ENCODE measurements around the gene CCDC177.

CCDC177 gene

DNA sequence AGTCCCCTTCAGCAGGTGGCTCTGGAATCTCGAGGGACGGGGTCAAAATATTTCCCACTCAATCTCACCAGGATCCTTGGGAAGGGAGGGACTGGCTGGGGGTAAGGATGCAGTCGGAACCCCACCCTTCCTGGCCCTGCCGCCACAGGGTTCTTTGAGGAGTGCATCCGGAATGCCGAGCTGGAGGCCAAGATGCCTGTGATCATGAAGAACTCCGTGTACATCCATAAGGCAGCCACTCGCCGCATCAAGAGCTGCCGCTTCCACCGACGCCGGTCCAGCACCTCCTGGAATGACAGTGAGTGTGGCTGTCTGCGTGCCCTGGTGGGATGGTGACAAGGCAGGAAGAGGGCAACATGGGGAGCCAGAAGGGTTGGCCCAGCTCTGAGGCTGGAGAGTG, 47.0 kb downstream of the CCDC177 start:
- H3K79me2 ChIP-seq (ENCODE audit: insufficient read depth, low read length) = no peaks in the 10 kb centered on the region
- no peak overlapping the region for H2AFZ ChIP-seq (ENCODE audit: low read depth, low read length, severe bottlenecking)
- no peak overlapping the region for H3K4me3 ChIP-seq (ENCODE audit: insufficient read depth, low read length, poor library complexity, severe bottlenecking)
- H3F3A ChIP-seq (ENCODE audit: insufficient read depth) = no peaks in the 10 kb centered on the region
- no peaks in the 10 kb centered on the region for H3K9me2 ChIP-seq (replicated peaks; ENCODE audit: insufficient read depth, low read length)
- no peak overlapping the region for H3K27ac ChIP-seq (ENCODE audit: low read depth, low read length)
- TF ChIP-seq, protein P1, sequence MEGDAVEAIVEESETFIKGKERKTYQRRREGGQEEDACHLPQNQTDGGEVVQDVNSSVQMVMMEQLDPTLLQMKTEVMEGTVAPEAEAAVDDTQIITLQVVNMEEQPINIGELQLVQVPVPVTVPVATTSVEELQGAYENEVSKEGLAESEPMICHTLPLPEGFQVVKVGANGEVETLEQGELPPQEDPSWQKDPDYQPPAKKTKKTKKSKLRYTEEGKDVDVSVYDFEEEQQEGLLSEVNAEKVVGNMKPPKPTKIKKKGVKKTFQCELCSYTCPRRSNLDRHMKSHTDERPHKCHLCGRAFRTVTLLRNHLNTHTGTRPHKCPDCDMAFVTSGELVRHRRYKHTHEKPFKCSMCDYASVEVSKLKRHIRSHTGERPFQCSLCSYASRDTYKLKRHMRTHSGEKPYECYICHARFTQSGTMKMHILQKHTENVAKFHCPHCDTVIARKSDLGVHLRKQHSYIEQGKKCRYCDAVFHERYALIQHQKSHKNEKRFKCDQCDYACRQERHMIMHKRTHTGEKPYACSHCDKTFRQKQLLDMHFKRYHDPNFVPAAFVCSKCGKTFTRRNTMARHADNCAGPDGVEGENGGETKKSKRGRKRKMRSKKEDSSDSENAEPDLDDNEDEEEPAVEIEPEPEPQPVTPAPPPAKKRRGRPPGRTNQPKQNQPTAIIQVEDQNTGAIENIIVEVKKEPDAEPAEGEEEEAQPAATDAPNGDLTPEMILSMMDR (IDR thresholded peaks at IDR 0.05; ENCODE audit: insufficient read depth, low read length, poor library complexity, severe bottlenecking) = no peak
- no peak for TF ChIP-seq EZH2phosphoT487 (conservative IDR thresholded peaks at IDR 0.05; ENCODE audit: low read length)
- H3K36me3 ChIP-seq (ENCODE audit: low read length) = no peaks in the 10 kb centered on the region
- H4K20me1 ChIP-seq (ENCODE audit: low read depth, low read length) = no peaks in the 10 kb centered on the region
- H3K9ac ChIP-seq (ENCODE audit: low read length) = no peak overlapping the region
- H3K4me2 ChIP-seq (ENCODE audit: low read depth, low read length, poor library complexity, severe bottlenecking) = no peak overlapping the region
- H3K27me3 ChIP-seq (ENCODE audit: low read length) = no peaks in the 10 kb centered on the region
- no peaks in the 10 kb centered on the region for H3K9me3 ChIP-seq (ENCODE audit: insufficient read depth, low read length)

GRCh38 chr14:69525896-69526295, 48.8 kb downstream of the CCDC177 start:
- Histone ChIP-seq H3F3A (ENCODE audit: insufficient read depth) (no peaks in the 10 kb centered on the region), H3K9ac (ENCODE audit: low read length) (no peak overlapping the region), H3K36me3 (ENCODE audit: low read length) (no peaks in the 10 kb centered on the region), H3K4me2 (ENCODE audit: low read depth, low read length, poor library complexity, severe bottlenecking) (no peak overlapping the region), H3K9me3 (ENCODE audit: insufficient read depth, low read length) (no peaks in the 10 kb centered on the region), H4K20me1 (ENCODE audit: low read depth, low read length) (no peaks in the 10 kb centered on the region), H3K27ac (ENCODE audit: low read depth, low read length) (no peak overlapping the region), H3K9me2 (replicated peaks; ENCODE audit: insufficient read depth, low read length) (no peaks in the 10 kb centered on the region), H2AFZ (ENCODE audit: low read depth, low read length, severe bottlenecking) (no peak overlapping the region), H3K27me3 (ENCODE audit: low read length) (no peaks in the 10 kb centered on the region), H3K79me2 (ENCODE audit: insufficient read depth, low read length) (no peaks in the 10 kb centered on the region), H3K4me3 (ENCODE audit: insufficient read depth, low read length, poor library complexity, severe bottlenecking) (no peak overlapping the region)
- TF ChIP-seq, protein P1 (IDR thresholded peaks at IDR 0.05; ENCODE audit: insufficient read depth, low read length, poor library complexity, severe bottlenecking) = no peak
- TF ChIP-seq EZH2phosphoT487 (conservative IDR thresholded peaks at IDR 0.05; ENCODE audit: low read length) = no peak

DNA sequence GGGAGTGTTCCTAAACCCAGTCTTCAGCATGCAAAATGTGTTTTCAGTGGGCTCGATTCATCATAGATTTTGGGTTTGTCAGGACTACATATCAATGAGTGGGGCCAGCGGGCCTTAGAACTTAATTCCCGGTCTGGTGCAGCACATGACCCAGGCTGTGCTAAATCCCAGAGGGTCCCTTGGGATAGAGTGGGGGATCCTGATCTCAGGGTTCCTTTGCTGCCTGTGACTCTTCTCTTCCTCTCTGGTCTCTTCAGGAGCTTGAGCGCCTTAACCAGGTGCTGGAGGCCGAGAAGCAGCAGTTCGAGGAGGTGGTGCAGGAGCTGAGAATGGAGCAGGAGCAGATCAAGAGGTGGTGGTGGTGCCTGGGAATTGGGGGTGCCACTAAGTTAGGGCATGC, 52.6 kb downstream of the CCDC177 start:
- no peak overlapping the region for H3K4me2 ChIP-seq (ENCODE audit: low read depth, low read length, poor library complexity, severe bottlenecking)
- H3K9me2 ChIP-seq (replicated peaks; ENCODE audit: insufficient read depth, low read length) = no peaks in the 10 kb centered on the region
- no peaks in the 10 kb centered on the region for H4K20me1 ChIP-seq (ENCODE audit: low read depth, low read length)
- no peaks in the 10 kb centered on the region for H3K36me3 ChIP-seq (ENCODE audit: low read length)
- no peak overlapping the region for H3K4me3 ChIP-seq (ENCODE audit: insufficient read depth, low read length, poor library complexity, severe bottlenecking)
- H3K79me2 ChIP-seq (ENCODE audit: insufficient read depth, low read length) = no peaks in the 10 kb centered on the region
- no peaks in the 10 kb centered on the region for H3F3A ChIP-seq (ENCODE audit: insufficient read depth)
- no peaks in the 10 kb centered on the region for H3K9me3 ChIP-seq (ENCODE audit: insufficient read depth, low read length)
- H2AFZ ChIP-seq (ENCODE audit: low read depth, low read length, severe bottlenecking) = no peak overlapping the region
- no peak overlapping the region for H3K27ac ChIP-seq (ENCODE audit: low read depth, low read length)
- no peak overlapping the region for H3K9ac ChIP-seq (ENCODE audit: low read length)
- no peak for TF ChIP-seq EZH2phosphoT487 (conservative IDR thresholded peaks at IDR 0.05; ENCODE audit: low read length)
- TF ChIP-seq, protein P1 (IDR thresholded peaks at IDR 0.05; ENCODE audit: insufficient read depth, low read length, poor library complexity, severe bottlenecking) = no peak
- H3K27me3 ChIP-seq (ENCODE audit: low read length) = no peaks in the 10 kb centered on the region

Measured in SU-DHL-6 (cell line).